ENCODE measurements around the gene AHNAK. TPM values are rescaled to one million over a fixed set of nuclear protein-coding genes. Genes with fewer than 3 reads are reported as not detected.

Gene AHNAK
- total and polyA plus RNA-seq, 2 donors, result 35.8 to 40.1 TPM

DNA sequence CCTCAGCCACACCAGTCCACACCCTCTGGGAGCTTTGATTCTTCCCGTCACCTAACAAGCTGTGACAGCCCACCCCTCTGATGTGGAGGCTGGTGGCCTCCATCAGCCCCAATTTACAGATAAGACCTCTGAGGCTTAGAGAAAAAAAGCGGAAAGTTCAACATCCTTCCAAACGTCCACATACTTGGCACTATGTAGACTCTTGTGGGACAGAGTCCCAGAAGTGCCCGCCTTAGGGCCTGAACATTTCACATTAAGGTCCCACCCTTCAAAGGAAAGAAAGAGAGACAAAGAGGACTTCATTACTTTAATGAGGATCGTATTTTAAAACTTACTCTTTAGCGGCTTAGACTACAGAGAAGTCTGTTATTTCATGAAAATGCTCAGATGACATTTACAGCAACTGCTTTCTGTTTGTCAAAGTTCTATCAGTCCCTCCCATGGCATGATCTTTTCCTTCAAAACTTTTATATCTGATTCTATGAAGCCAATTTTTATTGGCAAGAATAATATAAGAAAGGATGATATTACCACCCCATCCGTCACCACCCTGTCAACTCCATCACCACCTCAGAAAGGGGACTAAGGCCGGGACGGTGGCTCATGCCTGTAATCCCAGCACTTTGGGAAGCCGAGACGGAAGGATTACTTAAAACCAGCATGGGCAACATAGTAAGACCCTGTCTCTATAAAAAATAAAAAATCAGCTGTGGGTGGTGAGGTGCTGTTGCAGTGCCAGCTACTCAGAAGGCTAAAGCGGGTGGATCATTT is 143.5 kb downstream of the AHNAK start:
- Histone ChIP-seq H3K4me3 (ENCODE audit: low read length in 2 of 2) (no peak overlapping the region), H3K4me1 (ENCODE audit: control insufficient read depth in 2 of 2, insufficient read depth in 2 of 2, low read length in 2 of 2) (peaks cover 12 to 43% of the 10 kb centered on the region in 2 donors), H3K27me3 (ENCODE audit: control insufficient read depth in 2 of 2, insufficient read depth in 1 of 2, low read length in 1 of 2) (no peaks in the 10 kb centered on the region), H3K36me3 (ENCODE audit: control insufficient read depth in 2 of 2, insufficient read depth in 2 of 2, low read length in 1 of 2) (no peaks in the 10 kb centered on the region), H3K9me3 (ENCODE audit: control insufficient read depth in 2 of 2, insufficient read depth in 1 of 2, low read length in 1 of 2) (no peaks in the 10 kb centered on the region), H3K27ac (ENCODE audit: low read depth in 1 of 2, low read length in 1 of 2) (no peak overlapping the region)
- DNase-seq (ENCODE audit: low read depth in 6 of 9, low spot score in 9 of 9), result no peak
- 95% methylated on average over 12 of the region's 12 CpGs for WGBS

GRCh38 chr11:62402226-62402959 is 144.2 kb downstream of the AHNAK start:
- Histone ChIP-seq H3K4me3 (ENCODE audit: low read length in 2 of 2) (peak overlapping the region in 1 of 2 donors; percentile 4), H3K27me3 (ENCODE audit: control insufficient read depth in 2 of 2, insufficient read depth in 1 of 2, low read length in 1 of 2) (no peaks in the 10 kb centered on the region), H3K9me3 (ENCODE audit: control insufficient read depth in 2 of 2, insufficient read depth in 1 of 2, low read length in 1 of 2) (no peaks in the 10 kb centered on the region), H3K27ac (ENCODE audit: low read depth in 1 of 2, low read length in 1 of 2) (peak overlapping the region in 1 of 2 donors; percentile 47), H3K36me3 (ENCODE audit: control insufficient read depth in 2 of 2, insufficient read depth in 2 of 2, low read length in 1 of 2) (no peaks in the 10 kb centered on the region), H3K4me1 (ENCODE audit: control insufficient read depth in 2 of 2, insufficient read depth in 2 of 2, low read length in 2 of 2) (peaks cover 12 to 48% of the 10 kb centered on the region in 2 donors)
- WGBS, result 21% methylated on average over 15 of the region's 15 CpGs
- peak in 4 of 9 donors; percentile 43 to 77 (median 60) for DNase-seq (ENCODE audit: low read depth in 6 of 9, low spot score in 9 of 9)

DNA sequence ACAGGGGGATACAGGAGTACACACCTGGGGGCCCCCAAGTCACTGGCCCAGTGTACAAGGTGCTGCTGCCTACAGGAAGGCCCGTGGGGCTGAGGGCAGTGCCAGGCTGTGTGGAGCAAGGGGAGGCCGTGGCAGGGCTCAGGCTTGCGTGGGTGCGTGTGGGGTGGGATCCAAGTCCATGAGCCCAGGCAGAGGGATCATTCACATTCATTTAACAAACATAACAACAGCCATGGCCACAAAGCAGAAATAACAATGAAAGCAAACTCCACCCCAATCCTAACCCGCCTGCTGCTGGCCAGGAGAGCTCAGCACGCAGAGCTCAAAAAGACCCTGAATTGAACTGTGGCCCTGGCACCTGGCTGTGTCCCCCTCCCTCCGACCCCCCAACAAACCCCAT is 144.8 kb downstream of the AHNAK start:
- Histone ChIP-seq H3K27ac (ENCODE audit: low read depth in 1 of 2, low read length in 1 of 2) (peak overlapping the region in 1 of 2 donors; percentile 47), H3K4me1 (ENCODE audit: control insufficient read depth in 2 of 2, insufficient read depth in 2 of 2, low read length in 2 of 2) (peaks cover 12 to 48% of the 10 kb centered on the region in 2 donors), H3K4me3 (ENCODE audit: low read length in 2 of 2) (peak overlapping the region in 1 of 2 donors; percentile 4), H3K36me3 (ENCODE audit: control insufficient read depth in 2 of 2, insufficient read depth in 2 of 2, low read length in 1 of 2) (no peaks in the 10 kb centered on the region), H3K27me3 (ENCODE audit: control insufficient read depth in 2 of 2, insufficient read depth in 1 of 2, low read length in 1 of 2) (no peaks in the 10 kb centered on the region), H3K9me3 (ENCODE audit: control insufficient read depth in 2 of 2, insufficient read depth in 1 of 2, low read length in 1 of 2) (no peaks in the 10 kb centered on the region)
- 66% methylated on average over 7 of the region's 7 CpGs for WGBS
- DNase-seq (ENCODE audit: low read depth in 6 of 9, low spot score in 9 of 9), result no peak

- no peaks in the 10 kb centered on the region for H3K9me3 ChIP-seq (ENCODE audit: control insufficient read depth in 2 of 2, insufficient read depth in 1 of 2, low read length in 1 of 2)
- H3K4me3 ChIP-seq (ENCODE audit: low read length in 2 of 2), result no peak overlapping the region
- H3K27ac ChIP-seq (ENCODE audit: low read depth in 1 of 2, low read length in 1 of 2), result no peak overlapping the region
- WGBS, result 98% methylated on average over 5 of the region's 5 CpGs
- H3K36me3 ChIP-seq (ENCODE audit: control insufficient read depth in 2 of 2, insufficient read depth in 2 of 2, low read length in 1 of 2), result no peaks in the 10 kb centered on the region
- DNase-seq (ENCODE audit: low read depth in 6 of 9, low spot score in 9 of 9), result no peak
- H3K27me3 ChIP-seq (ENCODE audit: control insufficient read depth in 2 of 2, insufficient read depth in 1 of 2, low read length in 1 of 2), result no peaks in the 10 kb centered on the region
- peaks cover 12 to 49% of the 10 kb centered on the region in 2 donors for H3K4me1 ChIP-seq (ENCODE audit: control insufficient read depth in 2 of 2, insufficient read depth in 2 of 2, low read length in 2 of 2)
Measured at GRCh38 chr11:62401356-62401755, 145.2 kb downstream of the AHNAK start.

DNA sequence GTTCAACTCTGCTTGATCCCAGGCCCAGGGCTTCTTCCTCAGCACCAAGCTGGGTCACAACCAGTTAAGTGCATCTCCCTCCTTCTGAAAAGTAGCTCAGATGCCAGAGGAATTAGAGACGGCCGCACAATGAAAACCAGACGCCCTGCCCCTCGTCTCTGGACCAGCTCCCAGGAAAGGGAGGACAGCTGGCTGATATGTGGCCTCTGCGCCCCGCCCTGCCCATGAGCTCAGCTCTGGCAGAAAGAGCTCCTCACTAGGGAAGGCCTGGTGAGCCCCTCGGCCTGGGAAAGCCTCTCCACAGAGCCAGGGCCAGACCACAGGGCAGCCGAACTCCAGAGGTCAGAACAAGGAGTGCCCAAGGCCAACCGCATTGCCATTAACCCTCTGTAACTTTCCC is 145.8 kb downstream of the AHNAK start:
- Histone ChIP-seq H3K27ac (ENCODE audit: low read depth in 1 of 2, low read length in 1 of 2) (no peak overlapping the region), H3K4me3 (ENCODE audit: low read length in 2 of 2) (no peak overlapping the region), H3K4me1 (ENCODE audit: control insufficient read depth in 2 of 2, insufficient read depth in 2 of 2, low read length in 2 of 2) (peaks cover 12 to 50% of the 10 kb centered on the region in 2 donors), H3K36me3 (ENCODE audit: control insufficient read depth in 2 of 2, insufficient read depth in 2 of 2, low read length in 1 of 2) (no peaks in the 10 kb centered on the region), H3K9me3 (ENCODE audit: control insufficient read depth in 2 of 2, insufficient read depth in 1 of 2, low read length in 1 of 2) (no peaks in the 10 kb centered on the region), H3K27me3 (ENCODE audit: control insufficient read depth in 2 of 2, insufficient read depth in 1 of 2, low read length in 1 of 2) (no peaks in the 10 kb centered on the region)
- 95% methylated on average over 9 of the region's 9 CpGs for WGBS
- DNase-seq (ENCODE audit: low read depth in 6 of 9, low spot score in 9 of 9), result no peak

DNA sequence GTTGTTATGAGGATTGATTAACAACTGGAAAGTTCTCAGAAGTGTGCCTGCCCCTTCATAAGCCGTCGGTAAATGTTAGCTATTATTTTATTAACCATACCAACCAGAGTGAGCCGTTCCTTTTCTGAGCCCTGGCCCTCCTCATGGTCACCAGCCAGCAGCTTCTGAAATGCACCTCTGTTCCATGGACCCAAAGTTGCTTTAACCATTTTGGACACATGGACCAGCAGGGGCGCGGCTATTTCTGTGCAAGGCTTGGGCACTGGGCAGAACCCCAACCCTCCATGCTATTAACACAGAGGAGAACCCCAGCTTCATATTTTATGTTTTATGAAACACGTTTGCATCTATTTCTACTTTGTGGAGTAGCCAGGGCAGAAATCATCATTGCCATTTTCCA is 146.3 kb downstream of the AHNAK start:
- Histone ChIP-seq H3K27ac (ENCODE audit: low read depth in 1 of 2, low read length in 1 of 2) (peak overlapping the region in 1 of 2 donors; percentile 11), H3K27me3 (ENCODE audit: control insufficient read depth in 2 of 2, insufficient read depth in 1 of 2, low read length in 1 of 2) (no peaks in the 10 kb centered on the region), H3K36me3 (ENCODE audit: control insufficient read depth in 2 of 2, insufficient read depth in 2 of 2, low read length in 1 of 2) (no peaks in the 10 kb centered on the region), H3K4me1 (ENCODE audit: control insufficient read depth in 2 of 2, insufficient read depth in 2 of 2, low read length in 2 of 2) (peaks cover 12 to 52% of the 10 kb centered on the region in 2 donors), H3K4me3 (ENCODE audit: low read length in 2 of 2) (no peak overlapping the region), H3K9me3 (ENCODE audit: control insufficient read depth in 2 of 2, insufficient read depth in 1 of 2, low read length in 1 of 2) (no peaks in the 10 kb centered on the region)
- no peak for DNase-seq (ENCODE audit: low read depth in 6 of 9, low spot score in 9 of 9)
- WGBS, result 96% methylated on average over 6 of the region's 6 CpGs

- 79% methylated on average over 7 of the region's 7 CpGs for WGBS
- peak overlapping the region in 1 of 2 donors; percentile 62 for H3K27ac ChIP-seq (ENCODE audit: low read depth in 1 of 2, low read length in 1 of 2)
- H3K27me3 ChIP-seq (ENCODE audit: control insufficient read depth in 2 of 2, insufficient read depth in 1 of 2, low read length in 1 of 2), result no peaks in the 10 kb centered on the region
- DNase-seq (ENCODE audit: low read depth in 6 of 9, low spot score in 9 of 9), result no peak
- H3K36me3 ChIP-seq (ENCODE audit: control insufficient read depth in 2 of 2, insufficient read depth in 2 of 2, low read length in 1 of 2), result no peaks in the 10 kb centered on the region
- no peak overlapping the region for H3K4me3 ChIP-seq (ENCODE audit: low read length in 2 of 2)
- H3K9me3 ChIP-seq (ENCODE audit: control insufficient read depth in 2 of 2, insufficient read depth in 1 of 2, low read length in 1 of 2), result no peaks in the 10 kb centered on the region
- peaks cover 12 to 56% of the 10 kb centered on the region in 2 donors for H3K4me1 ChIP-seq (ENCODE audit: control insufficient read depth in 2 of 2, insufficient read depth in 2 of 2, low read length in 2 of 2)
Measured at GRCh38 chr11:62399878-62400266, 146.7 kb downstream of the AHNAK start.

DNA sequence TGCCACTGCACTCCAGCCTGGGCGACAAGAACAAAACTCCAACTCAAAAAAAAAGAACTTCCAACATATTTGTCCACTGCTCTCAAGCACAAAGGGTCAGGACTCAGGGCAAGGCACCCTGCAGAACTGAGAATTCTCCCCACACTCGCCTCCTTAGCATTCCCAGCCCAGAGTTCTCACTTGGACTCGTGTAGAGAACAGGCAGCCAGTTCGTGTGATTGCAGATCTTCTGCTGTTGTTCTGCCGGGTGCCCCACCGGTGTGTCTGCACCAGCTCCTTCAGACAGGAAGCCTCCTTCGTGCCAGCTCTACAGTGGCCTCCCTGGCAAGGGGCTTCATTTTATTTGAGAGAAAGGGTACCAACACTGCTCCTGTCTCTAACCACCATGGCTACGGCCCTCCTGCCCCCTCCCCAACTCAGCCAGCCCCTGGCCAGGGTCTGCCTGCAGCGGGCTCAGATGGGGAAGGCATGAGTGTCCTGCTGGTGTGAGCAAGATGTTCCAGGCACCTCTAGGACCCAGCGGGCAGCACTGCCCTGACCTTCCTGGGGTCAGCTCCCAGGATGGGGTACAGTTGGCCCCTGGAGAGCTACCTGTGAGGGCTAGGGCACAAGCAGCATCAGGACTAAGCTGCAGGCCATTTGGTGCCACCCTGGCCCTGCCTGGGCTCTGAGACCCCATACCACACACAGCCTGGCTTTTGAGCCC is 147.3 kb downstream of the AHNAK start:
- no peak overlapping the region for H3K4me3 ChIP-seq (ENCODE audit: low read length in 2 of 2)
- no peaks in the 10 kb centered on the region for H3K36me3 ChIP-seq (ENCODE audit: control insufficient read depth in 2 of 2, insufficient read depth in 2 of 2, low read length in 1 of 2)
- H3K9me3 ChIP-seq (ENCODE audit: control insufficient read depth in 2 of 2, insufficient read depth in 1 of 2, low read length in 1 of 2), result no peaks in the 10 kb centered on the region
- peak overlapping the region in 1 of 2 donors; percentile 62 for H3K27ac ChIP-seq (ENCODE audit: low read depth in 1 of 2, low read length in 1 of 2)
- H3K4me1 ChIP-seq (ENCODE audit: control insufficient read depth in 2 of 2, insufficient read depth in 2 of 2, low read length in 2 of 2), result peaks cover 12 to 56% of the 10 kb centered on the region in 2 donors
- no peaks in the 10 kb centered on the region for H3K27me3 ChIP-seq (ENCODE audit: control insufficient read depth in 2 of 2, insufficient read depth in 1 of 2, low read length in 1 of 2)
- DNase-seq (ENCODE audit: low read depth in 6 of 9, low spot score in 9 of 9), result peak in 2 of 9 donors; percentile 32 to 53
- WGBS, result 48% methylated on average over 10 of the region's 10 CpGs
